RWPE2 (cell line): ENCODE measurements around the gene NAV3.

Experiments
- ATAC-seq: fragments of 200-7000 bp; cut with Tn5 transposase; 3 replicates; pipeline ENCODE4 v1.9.1; 2021; ENCODE audit warnings: low read depth
- DNase-seq: peaks from one replicate; pipeline ENCODE4 v3.0.0-alpha.2; 2020; ENCODE audit warnings: low spot score
- H3K27ac ChIP-seq: fragments of 450-650 bp; 2 replicates; pipeline ENCODE4 v1.5.1; 2017; ENCODE audit warnings: mild to moderate bottlenecking; ENCODE audit not compliant: poor library complexity, severe bottlenecking
- H3K27me3 ChIP-seq: fragments of 250-450 bp; sonication (Bioruptor Pico); 2 replicates; pipeline ENCODE4 v1.5.1; 2021; ENCODE audit warnings: mild to moderate bottlenecking, moderate library complexity; ENCODE audit not compliant: insufficient read depth, poor library complexity, severe bottlenecking
- H3K36me3 ChIP-seq: fragments of 250-450 bp; sonication (Bioruptor Pico); 2 replicates; pipeline ENCODE4 v1.5.1; 2020; ENCODE audit warnings: low read depth, mild to moderate bottlenecking, moderate library complexity
- H3K4me1 ChIP-seq: fragments of 250-450 bp; sonication (Bioruptor Pico); 2 replicates; pipeline ENCODE4 v1.5.1; 2021; ENCODE audit warnings: mild to moderate bottlenecking, moderate library complexity; ENCODE audit not compliant: insufficient read depth, poor library complexity, severe bottlenecking
- H3K4me3 ChIP-seq: fragments of 250-450 bp; sonication (Bioruptor Pico); 2 replicates; pipeline ENCODE4 v1.5.1; 2021; ENCODE audit warnings: mild to moderate bottlenecking, moderate library complexity; ENCODE audit not compliant: severe bottlenecking
- H3K9me3 ChIP-seq: fragments of 250-450 bp; sonication (Bioruptor Pico); 2 replicates; pipeline ENCODE4 v1.5.1; 2021; ENCODE audit warnings: mild to moderate bottlenecking, moderate library complexity; ENCODE audit not compliant: severe bottlenecking
- CTCF ChIP-seq: fragments of 450-650 bp; IDR thresholded peaks from one replicate; pipeline ENCODE4 v1.5.1; 2017; ENCODE audit warnings: mild to moderate bottlenecking, moderate library complexity; ENCODE audit not compliant: poor library complexity, severe bottlenecking

Gene NAV3

GRCh38 chr12:77957062-77957461, 126.4 kb downstream of the NAV3 start:
- H3K4me3 ChIP-seq = no peak overlapping the region
- ATAC-seq (no peak), DNase-seq (no peak)
- no peaks in the 10 kb centered on the region for H3K36me3 ChIP-seq
- no peaks in the 10 kb centered on the region for H3K4me1 ChIP-seq
- no peaks in the 10 kb centered on the region for H3K27me3 ChIP-seq
- H3K9me3 ChIP-seq = no peaks in the 10 kb centered on the region
- no peak for TF ChIP-seq CTCF
- H3K27ac ChIP-seq = no peak overlapping the region

GRCh38 chr12:77963576-77964178, 133.0 kb downstream of the NAV3 start:
- no peak for DNase-seq
- Histone ChIP-seq H3K4me3 (no peak overlapping the region), H3K4me1 (no peaks in the 10 kb centered on the region), H3K36me3 (no peaks in the 10 kb centered on the region), H3K27ac (no peak overlapping the region), H3K27me3 (no peaks in the 10 kb centered on the region), H3K9me3 (no peaks in the 10 kb centered on the region)
- ATAC-seq = no peak
- no peak for TF ChIP-seq CTCF

GRCh38 chr12:77965790-77966189, 135.1 kb downstream of the NAV3 start:
- H3K36me3 ChIP-seq = no peaks in the 10 kb centered on the region
- H3K9me3 ChIP-seq = no peaks in the 10 kb centered on the region
- no peaks in the 10 kb centered on the region for H3K27me3 ChIP-seq
- ATAC-seq (no peak), DNase-seq (no peak)
- no peak overlapping the region for H3K27ac ChIP-seq
- H3K4me1 ChIP-seq = no peaks in the 10 kb centered on the region
- no peak for TF ChIP-seq CTCF
- H3K4me3 ChIP-seq = no peak overlapping the region

- Histone ChIP-seq H3K4me1 (no peaks in the 10 kb centered on the region), H3K27me3 (no peaks in the 10 kb centered on the region), H3K9me3 (no peaks in the 10 kb centered on the region), H3K4me3 (no peak overlapping the region), H3K36me3 (no peaks in the 10 kb centered on the region), H3K27ac (no peak overlapping the region)
- TF ChIP-seq CTCF = no peak
- ATAC-seq (no peak), DNase-seq (no peak)
Measured at GRCh38 chr12:77968021-77968420, 137.3 kb downstream of the NAV3 start.

- no peaks in the 10 kb centered on the region for H3K4me1 ChIP-seq
- H3K36me3 ChIP-seq = no peaks in the 10 kb centered on the region
- H3K9me3 ChIP-seq = no peaks in the 10 kb centered on the region
- ATAC-seq (no peak), DNase-seq (no peak)
- no peak overlapping the region for H3K4me3 ChIP-seq
- H3K27me3 ChIP-seq = no peaks in the 10 kb centered on the region
- H3K27ac ChIP-seq = no peak overlapping the region
- TF ChIP-seq CTCF = no peak
Measured at GRCh38 chr12:77968571-77968970, 137.9 kb downstream of the NAV3 start.
